Rectal smooth muscle tissue (tissue), 1 donor: Measurements from ENCODE around the gene SBSN.

Source experiments
- H3K27ac ChIP-seq: one replicate; pipeline ENCODE4 v1.7.0; 2013; ENCODE audit warnings: low read depth, low read length, inconsistent platforms
- H3K27me3 ChIP-seq: one replicate; pipeline ENCODE4 v1.7.0; 2013; ENCODE audit warnings: low read length; ENCODE audit not compliant: control insufficient read depth, insufficient read depth
- H3K36me3 ChIP-seq: one replicate; pipeline ENCODE4 v1.7.0; 2013; ENCODE audit warnings: low read length; ENCODE audit not compliant: control insufficient read depth, insufficient read depth
- H3K4me1 ChIP-seq: one replicate; pipeline ENCODE4 v1.7.0; 2013; ENCODE audit warnings: low read length; ENCODE audit not compliant: control insufficient read depth, insufficient read depth
- H3K4me3 ChIP-seq: one replicate; pipeline ENCODE4 v1.7.0; 2013; ENCODE audit warnings: low read length
- H3K9ac ChIP-seq: one replicate; pipeline ENCODE4 v1.7.0; 2013; ENCODE audit warnings: low read length

Gene SBSN

DNA sequence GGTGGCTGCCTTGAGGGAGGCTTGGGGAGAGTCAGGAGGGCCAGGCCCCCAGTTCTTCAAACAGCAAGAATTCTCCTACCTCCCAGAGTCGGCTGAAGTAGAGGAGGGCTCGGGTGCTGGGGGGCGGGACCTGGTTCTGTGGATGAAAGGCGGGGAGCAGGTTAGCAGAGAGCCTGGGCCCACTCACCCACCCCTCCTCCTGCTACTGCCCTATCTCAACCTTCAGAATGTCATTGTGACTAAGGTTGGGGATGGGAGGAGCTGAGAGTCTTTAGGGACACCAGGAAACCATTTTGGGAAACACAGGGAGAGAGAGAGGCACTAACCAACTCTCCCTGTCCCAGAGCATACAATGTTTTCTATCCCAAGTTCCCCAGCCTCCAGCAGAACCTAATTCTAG lies 25.4 kb downstream of the SBSN start:
- Histone ChIP-seq H3K27me3 (no peaks in the 10 kb centered on the region), H3K27ac (no peak overlapping the region), H3K9ac (no peak overlapping the region), H3K4me3 (no peak overlapping the region), H3K36me3 (no peaks in the 10 kb centered on the region), H3K4me1 (no peaks in the 10 kb centered on the region)

DNA sequence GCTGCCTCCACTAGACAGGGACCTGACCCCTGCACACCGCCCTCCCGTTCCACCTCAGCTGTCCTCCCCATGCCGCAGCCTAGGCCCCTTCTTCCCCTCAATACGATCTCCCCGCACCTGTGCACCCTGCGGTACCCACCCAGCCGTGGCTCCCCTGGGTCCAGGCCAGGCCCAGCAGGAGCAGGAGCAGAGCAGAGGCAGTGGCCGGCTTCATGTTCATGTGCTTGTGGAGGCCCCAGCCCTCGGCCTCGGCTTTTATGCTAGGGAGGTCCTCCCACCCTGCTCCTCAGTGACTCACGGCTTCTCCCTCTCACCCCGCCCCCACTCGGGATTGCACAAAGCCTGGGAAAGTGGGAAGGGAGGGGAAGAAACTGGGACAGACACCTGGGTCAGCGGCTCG lies 26.4 kb downstream of the SBSN start:
- Histone ChIP-seq H3K27me3 (no peaks in the 10 kb centered on the region), H3K4me3 (no peak overlapping the region), H3K4me1 (no peaks in the 10 kb centered on the region), H3K9ac (no peak overlapping the region), H3K36me3 (no peaks in the 10 kb centered on the region), H3K27ac (no peak overlapping the region)

DNA sequence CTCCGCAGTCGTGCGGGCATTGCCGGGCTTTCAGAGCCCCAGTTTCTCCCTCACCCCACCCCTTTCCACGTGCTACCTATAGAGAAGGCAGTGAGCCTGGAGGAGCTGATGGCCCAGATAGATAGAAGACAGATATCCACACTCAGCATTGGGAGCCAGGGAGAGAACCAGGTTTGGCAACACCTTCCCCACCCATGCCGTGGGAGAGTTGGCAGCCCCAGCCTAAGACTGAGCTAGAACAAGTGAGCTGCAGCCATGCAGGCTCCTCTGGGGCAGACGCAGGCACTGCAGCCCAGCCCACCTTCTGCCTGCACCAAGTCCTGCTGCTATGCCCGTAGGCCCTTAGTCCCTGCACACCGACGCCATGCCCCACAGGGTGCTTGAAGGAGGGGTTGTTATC lies 27.5 kb downstream of the SBSN start:
- H3K9ac ChIP-seq: no peak overlapping the region
- H3K36me3 ChIP-seq: no peaks in the 10 kb centered on the region
- no peaks in the 10 kb centered on the region for H3K4me1 ChIP-seq
- no peaks in the 10 kb centered on the region for H3K27me3 ChIP-seq
- no peak overlapping the region for H3K4me3 ChIP-seq
- H3K27ac ChIP-seq: no peak overlapping the region

DNA sequence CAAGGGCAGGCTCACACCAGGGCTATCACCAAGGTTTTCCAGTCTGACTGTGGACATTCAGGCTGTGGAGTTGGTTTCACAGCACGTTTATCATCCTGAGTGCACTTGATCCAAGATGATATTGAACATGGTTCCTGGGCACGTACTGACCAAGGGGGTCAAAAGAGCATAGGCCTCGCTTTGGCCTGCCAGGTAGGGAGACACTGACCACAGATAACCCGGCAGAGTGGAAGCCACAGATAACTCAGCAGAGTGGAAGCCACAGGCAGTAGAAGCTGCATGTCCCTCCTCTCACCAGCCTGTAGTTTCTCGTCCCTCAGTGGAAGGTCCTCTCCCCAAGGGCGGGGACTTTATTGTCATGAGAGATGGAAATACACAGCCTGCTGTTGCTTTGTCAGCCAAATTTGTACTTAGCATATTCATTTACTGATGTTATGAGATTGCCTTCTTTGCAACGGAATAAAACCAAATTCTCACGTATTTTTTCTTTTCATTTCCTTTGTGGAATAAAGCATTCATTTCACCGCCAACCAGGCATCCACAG lies 29.1 kb downstream of the SBSN start:
- no peak overlapping the region for H3K27ac ChIP-seq
- no peak overlapping the region for H3K4me3 ChIP-seq
- H3K9ac ChIP-seq: no peak overlapping the region
- no peaks in the 10 kb centered on the region for H3K27me3 ChIP-seq
- H3K36me3 ChIP-seq: no peaks in the 10 kb centered on the region
- H3K4me1 ChIP-seq: no peaks in the 10 kb centered on the region

DNA sequence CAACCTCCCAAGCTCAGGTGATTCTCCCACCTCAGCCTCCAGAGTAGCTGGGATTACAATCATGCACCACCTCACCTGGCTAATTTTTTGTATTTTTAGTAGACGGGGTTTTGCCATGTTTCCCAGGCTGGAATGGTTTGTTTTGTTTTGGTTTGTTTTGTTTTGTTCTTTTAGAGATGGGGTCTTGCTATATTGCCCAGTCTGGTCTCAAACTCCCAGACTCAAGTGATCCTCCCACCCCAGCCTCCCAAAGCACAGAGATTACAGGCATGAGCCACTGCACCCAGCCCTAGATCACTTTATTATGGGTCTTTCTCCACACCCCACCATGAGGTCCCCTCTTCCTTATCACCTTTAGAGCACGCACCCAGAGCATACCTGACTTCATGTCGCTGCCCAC lies 29.9 kb downstream of the SBSN start:
- Histone ChIP-seq H3K27me3 (no peaks in the 10 kb centered on the region), H3K36me3 (no peaks in the 10 kb centered on the region), H3K27ac (no peak overlapping the region), H3K4me1 (no peaks in the 10 kb centered on the region), H3K9ac (no peak overlapping the region), H3K4me3 (no peak overlapping the region)

DNA sequence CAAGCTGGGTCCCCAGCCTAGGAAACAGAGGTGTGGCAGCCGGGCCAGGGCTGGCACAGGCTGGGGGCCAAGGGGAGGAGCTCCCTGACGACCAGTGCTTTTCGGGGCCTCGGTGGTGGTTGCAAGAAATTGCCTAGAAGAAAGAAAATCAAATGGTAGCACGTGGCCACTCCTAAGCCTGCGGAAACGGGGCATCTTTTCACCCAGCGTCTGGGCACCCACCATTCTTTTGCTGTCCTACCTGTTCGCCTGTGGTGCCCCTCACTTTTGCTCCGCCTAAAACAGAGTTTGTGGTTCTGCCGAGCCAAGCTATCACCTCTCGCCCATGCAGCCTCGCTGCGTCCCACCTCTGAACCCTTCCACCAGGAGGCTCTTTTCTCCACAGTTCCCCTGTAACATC lies 30.7 kb downstream of the SBSN start:
- Histone ChIP-seq H3K27ac (no peak overlapping the region), H3K27me3 (no peaks in the 10 kb centered on the region), H3K4me3 (no peak overlapping the region), H3K36me3 (no peaks in the 10 kb centered on the region), H3K9ac (no peak overlapping the region), H3K4me1 (no peaks in the 10 kb centered on the region)

DNA sequence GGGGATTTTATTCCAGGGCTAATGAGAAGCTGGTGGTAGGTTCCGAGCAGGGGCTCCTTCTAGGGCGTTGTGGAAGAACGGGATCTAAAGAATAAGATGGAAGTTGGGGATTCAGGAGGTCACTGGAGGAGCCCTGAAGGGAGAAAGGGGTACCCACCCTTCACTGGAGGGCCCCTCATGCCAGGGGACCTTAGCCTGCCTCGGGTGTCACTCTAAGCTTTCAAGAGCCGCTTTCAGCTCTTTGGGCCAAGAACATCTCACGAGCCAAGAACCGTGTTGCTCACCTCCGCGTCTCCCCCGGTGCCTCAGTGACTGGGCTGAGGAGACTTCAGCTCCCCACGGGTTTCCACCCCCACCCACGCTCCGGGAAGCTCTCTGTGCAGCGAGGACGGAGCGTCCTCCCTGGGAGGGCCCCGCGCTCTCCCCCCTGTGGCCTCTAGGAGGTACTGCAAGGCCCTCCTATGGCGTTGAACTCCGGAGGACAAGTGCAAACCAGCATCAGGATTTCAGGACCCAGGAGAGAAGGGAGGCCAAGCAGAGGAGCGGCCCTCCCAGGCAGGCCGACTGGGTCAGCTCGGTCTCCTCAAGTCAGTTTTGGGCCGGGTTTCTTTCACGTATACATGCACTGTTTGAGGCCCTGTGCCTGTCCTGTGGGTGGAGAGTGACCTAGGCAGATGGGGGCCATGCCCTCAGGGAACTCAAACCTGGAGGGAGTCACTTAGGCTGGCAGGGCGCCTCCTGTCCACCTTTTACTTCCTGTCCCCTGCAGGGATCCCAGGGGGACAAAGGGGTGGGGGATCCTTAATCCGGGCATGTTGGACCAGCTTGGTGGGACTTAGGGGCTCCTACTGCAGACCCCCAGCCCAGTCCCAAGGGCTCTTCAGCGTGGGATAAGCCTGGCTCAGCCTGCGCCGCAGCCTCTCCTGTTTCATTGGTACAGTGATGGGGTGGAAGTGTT lies 32.7 kb downstream of the SBSN start:
- H3K4me1 ChIP-seq: no peaks in the 10 kb centered on the region
- no peak overlapping the region for H3K4me3 ChIP-seq
- H3K27ac ChIP-seq: no peak overlapping the region
- H3K9ac ChIP-seq: no peak overlapping the region
- H3K36me3 ChIP-seq: no peaks in the 10 kb centered on the region
- H3K27me3 ChIP-seq: no peaks in the 10 kb centered on the region

DNA sequence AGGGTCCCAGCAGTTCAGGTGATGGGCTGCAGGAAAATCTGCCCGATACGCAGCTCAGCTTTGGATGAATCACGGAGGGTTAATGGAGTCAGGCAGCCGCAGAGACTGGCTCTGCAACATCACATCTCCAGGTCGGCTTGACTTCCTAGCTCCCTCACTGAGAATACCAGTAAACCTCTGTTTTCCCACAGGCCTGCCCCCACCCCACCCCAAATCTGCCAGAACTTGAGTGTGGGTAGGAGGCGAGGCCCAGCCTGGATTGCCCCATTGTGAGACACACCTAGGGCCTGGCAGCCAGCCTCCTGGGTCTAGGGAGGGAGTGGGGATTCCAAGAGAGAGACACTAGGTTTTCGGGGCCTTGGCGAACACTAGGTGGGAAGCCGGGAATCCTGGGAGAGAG lies 34.1 kb downstream of the SBSN start:
- H3K4me3 ChIP-seq: no peak overlapping the region
- no peaks in the 10 kb centered on the region for H3K27me3 ChIP-seq
- H3K9ac ChIP-seq: no peak overlapping the region
- H3K36me3 ChIP-seq: no peaks in the 10 kb centered on the region
- no peaks in the 10 kb centered on the region for H3K4me1 ChIP-seq
- H3K27ac ChIP-seq: no peak overlapping the region

DNA sequence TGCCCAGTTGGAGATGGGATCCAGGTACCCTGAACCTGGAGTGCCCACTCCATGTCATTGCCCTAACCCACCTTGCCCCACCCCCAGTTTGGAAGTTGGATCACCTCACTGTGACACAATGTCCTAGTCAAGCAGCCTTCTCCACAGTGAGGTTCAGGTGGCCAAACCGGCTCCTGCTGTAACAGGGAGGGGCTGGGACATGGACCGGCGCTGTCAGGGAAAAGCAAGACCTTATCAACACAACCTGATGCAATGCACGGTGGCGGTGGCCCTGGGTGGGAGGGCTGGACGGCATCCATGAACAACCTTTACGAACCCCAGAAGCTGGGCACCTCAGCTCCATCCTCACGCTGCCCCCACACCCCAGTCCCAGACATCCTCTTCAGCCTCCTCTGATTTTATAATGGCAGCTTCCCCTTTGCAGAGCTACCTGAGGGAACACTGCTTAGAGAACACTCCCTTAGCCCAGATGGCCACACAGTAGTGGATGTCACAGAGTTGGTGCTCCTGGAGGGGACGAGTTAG lies 36.2 kb downstream of the SBSN start:
- H3K9ac ChIP-seq: no peak overlapping the region
- no peaks in the 10 kb centered on the region for H3K36me3 ChIP-seq
- H3K4me1 ChIP-seq: no peaks in the 10 kb centered on the region
- no peaks in the 10 kb centered on the region for H3K27me3 ChIP-seq
- H3K27ac ChIP-seq: no peak overlapping the region
- no peak overlapping the region for H3K4me3 ChIP-seq

DNA sequence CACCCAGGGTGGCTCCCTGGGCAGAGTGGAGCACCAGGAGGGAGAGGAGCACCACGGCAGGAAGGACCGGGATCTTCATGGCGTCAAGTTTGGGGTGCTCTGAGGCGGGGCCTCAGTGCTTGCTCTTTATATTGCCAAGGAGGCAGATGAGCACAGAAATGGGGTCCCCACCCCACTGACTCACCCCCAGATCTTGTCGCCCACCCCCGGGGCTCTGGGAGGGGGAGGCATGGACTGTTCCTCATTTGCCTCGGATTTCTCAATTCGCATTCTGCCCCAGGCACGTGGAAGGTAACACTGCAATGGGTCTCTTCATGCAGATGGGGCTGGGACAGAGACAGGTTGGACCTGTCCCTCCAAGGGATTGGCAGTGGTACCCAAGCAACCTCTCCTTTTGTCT lies 37.7 kb downstream of the SBSN start, which contains the start of gene KRTDAP:
Gene KRTDAP, minus strand, starts transcription at position 101 of the 400 bp plus-strand sequence. Its CDS starts 22 bp downstream, at position 79.
- no peaks in the 10 kb centered on the region for H3K4me1 ChIP-seq
- H3K9ac ChIP-seq: no peak within 1 kb of the TSS
- H3K4me3 ChIP-seq: no peak within 1 kb of the TSS
- no peak within 1 kb of the TSS for H3K27ac ChIP-seq
- no peaks in the 10 kb centered on the region for H3K36me3 ChIP-seq
- H3K27me3 ChIP-seq: no peaks in the 10 kb centered on the region

DNA sequence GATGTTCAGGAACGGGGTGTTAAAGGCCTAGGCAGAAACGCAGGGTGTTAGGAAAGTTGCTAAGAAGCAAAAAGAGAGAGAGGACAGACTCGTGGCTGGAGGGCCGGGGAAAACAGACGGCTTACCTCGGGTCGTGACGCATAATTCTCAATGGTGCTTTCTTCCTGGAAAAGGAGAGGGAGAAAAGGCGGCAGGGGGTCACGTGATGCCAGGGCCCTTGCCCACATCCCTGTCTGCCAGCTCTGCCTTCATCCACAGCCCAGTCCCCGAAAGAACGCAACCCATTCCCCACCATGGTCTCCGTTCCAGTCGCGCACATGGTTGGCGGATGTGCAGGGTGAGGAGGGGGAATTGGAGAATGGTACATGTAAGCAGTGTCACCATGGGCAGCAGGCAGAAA lies 39.4 kb downstream of the SBSN start:
- Histone ChIP-seq H3K9ac (no peak overlapping the region), H3K4me1 (no peaks in the 10 kb centered on the region), H3K27me3 (no peaks in the 10 kb centered on the region), H3K4me3 (no peak overlapping the region), H3K27ac (no peak overlapping the region), H3K36me3 (no peaks in the 10 kb centered on the region)

DNA sequence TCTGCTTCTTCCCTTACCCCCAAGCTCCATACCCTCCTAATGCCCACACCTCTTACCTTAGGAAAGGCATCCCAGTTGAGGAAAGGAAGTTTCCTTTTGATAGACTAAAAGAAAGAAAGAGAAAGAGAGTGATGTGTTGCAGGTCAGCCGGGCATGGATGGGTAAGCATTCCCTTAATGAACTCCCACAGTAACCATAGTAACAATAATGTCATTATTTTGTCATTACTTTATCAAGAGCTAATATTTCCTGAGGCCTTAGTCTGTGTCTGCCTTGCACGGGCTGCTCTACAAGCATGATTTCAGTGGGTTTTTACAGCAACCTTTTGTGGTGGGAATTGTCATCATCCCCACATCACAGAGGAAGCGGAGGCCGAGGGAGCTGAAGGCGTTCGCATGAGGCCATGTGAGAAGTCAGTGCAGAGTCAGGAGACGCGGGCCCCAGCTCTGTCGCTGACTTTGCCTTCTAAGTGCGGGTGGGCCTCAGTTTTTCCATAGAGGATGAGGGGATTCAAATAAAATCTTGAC lies 40.4 kb downstream of the SBSN start:
- Histone ChIP-seq H3K4me3 (no peak overlapping the region), H3K9ac (no peak overlapping the region), H3K27me3 (no peaks in the 10 kb centered on the region), H3K36me3 (no peaks in the 10 kb centered on the region), H3K4me1 (no peaks in the 10 kb centered on the region), H3K27ac (no peak overlapping the region)
